IMR-90 (cell line): ENCODE measurements around the gene KMT2D. TPM values are rescaled to one million over a fixed set of nuclear protein-coding genes. Genes with fewer than 3 reads are reported as not detected.

Experiments
- ATAC-seq: fragments of 200-7000 bp; cut with Tn5 transposase; 2 replicates; pipeline ENCODE4 v1.9.1; 2020; ENCODE audit warnings: low read depth, mild to moderate bottlenecking, moderate library complexity
- BruUV-seq: library from RNA; stranded (reverse); fragments of 400-500 nt; replicated peaks from 2 replicates; lab custom pipeline; 2021; lab: Mats Ljungman, UMichigan
- CTCF ChIA-PET: fragments of 300-600 bp; formaldehyde crosslinking; extraction: SDS; loops from one replicate; lab custom pipeline; 2021; ENCODE audit warnings: antibody characterized with exemption; lab: Yijun Ruan, JAX
- POLR2A ChIA-PET: fragments of 300-600 bp; sonication (Branson Sonifier 250); formaldehyde crosslinking; loops from one replicate; lab custom pipeline; 2022; ENCODE audit warnings: antibody characterized with exemption; ENCODE audit not compliant: unreplicated experiment; lab: Charles Lee
- DNase-seq: peaks from one replicate; pipeline ENCODE4 v3.0.0; 2013
- H2AFZ ChIP-seq: replicated peaks from 2 replicates; pipeline ENCODE3; 2013; ENCODE audit warnings: low read length, mild to moderate bottlenecking; ENCODE audit not compliant: poor library complexity
- H2AK5ac ChIP-seq: 2 replicates; pipeline ENCODE4 v1.6.1; 2013; ENCODE audit warnings: low read depth, low read length, inconsistent platforms
- H2AK9ac ChIP-seq: replicated peaks from 2 replicates; pipeline ENCODE3; 2013; ENCODE audit warnings: mild to moderate bottlenecking, low read depth, low read length, moderate library complexity; ENCODE audit not compliant: poor library complexity
- H2BK120ac ChIP-seq: 2 replicates; pipeline ENCODE4 v1.6.1; 2013; ENCODE audit warnings: low read depth, low read length, inconsistent platforms
- H2BK15ac ChIP-seq: 3 replicates; pipeline ENCODE4 v1.6.1; 2013; ENCODE audit warnings: low read depth, low read length, inconsistent platforms
- H2BK20ac ChIP-seq: 2 replicates; pipeline ENCODE4 v1.6.1; 2013; ENCODE audit warnings: low read depth, mild to moderate bottlenecking, inconsistent platforms, low read length, moderate library complexity
- H2BK5ac ChIP-seq: 2 replicates; pipeline ENCODE4 v1.6.1; 2013; ENCODE audit warnings: mild to moderate bottlenecking, low read depth, low read length, inconsistent platforms; ENCODE audit not compliant: poor library complexity, severe bottlenecking
- H3K14ac ChIP-seq: replicated peaks from 2 replicates; pipeline ENCODE4 v1.6.1; 2013; ENCODE audit warnings: low read depth, low read length, inconsistent platforms
- H3K18ac ChIP-seq: 2 replicates; pipeline ENCODE4 v1.6.1; 2013; ENCODE audit warnings: low read depth, low read length, control low read depth
- H3K23ac ChIP-seq: 2 replicates; pipeline ENCODE4 v1.6.1; 2013; ENCODE audit warnings: low read depth, low read length, inconsistent platforms
- H3K27ac ChIP-seq: 2 replicates; pipeline ENCODE4 v1.5.1; 2013; ENCODE audit warnings: mild to moderate bottlenecking, control low read depth, low read length; ENCODE audit not compliant: insufficient read depth
- H3K27me3 ChIP-seq: 2 replicates; pipeline ENCODE4 v1.6.1; 2013; ENCODE audit warnings: low read length; ENCODE audit not compliant: control insufficient read depth, insufficient read depth
- H3K36me3 ChIP-seq: 2 replicates; pipeline ENCODE4 v1.6.1; 2013; ENCODE audit warnings: low read length, mixed read lengths; ENCODE audit not compliant: control insufficient read depth, insufficient read depth
- H3K4ac ChIP-seq: 2 replicates; pipeline ENCODE4 v1.6.1; 2013; ENCODE audit warnings: low read depth, low read length, inconsistent platforms
- H3K4me1 ChIP-seq: 2 replicates; pipeline ENCODE4 v1.6.1; 2013; ENCODE audit warnings: low read length, mixed read lengths; ENCODE audit not compliant: control insufficient read depth, insufficient read depth
- H3K4me2 ChIP-seq: 2 replicates; pipeline ENCODE4 v1.6.1; 2013; ENCODE audit warnings: low read depth, mild to moderate bottlenecking, control low read depth, low read length, moderate library complexity
- H3K4me3 ChIP-seq: 2 replicates; pipeline ENCODE4 v1.5.1; 2013; ENCODE audit warnings: low read depth, mild to moderate bottlenecking, control low read depth, low read length, moderate library complexity; ENCODE audit not compliant: insufficient read depth
- H3K56ac ChIP-seq: 2 replicates; pipeline ENCODE4 v1.6.1; 2013; ENCODE audit warnings: low read length, inconsistent platforms; ENCODE audit not compliant: insufficient read depth; ENCODE audit errors: extremely low read depth
- H3K79me1 ChIP-seq, 2 experiments: 2 replicates each; pipeline ENCODE4 v1.6.1; 2013; ENCODE audit warnings: low read length in 2 of 2, inconsistent platforms in 1 of 2, low read depth in 1 of 2
- H3K9ac ChIP-seq: 2 replicates; pipeline ENCODE4 v1.6.1; 2013; ENCODE audit warnings: low read depth, low read length, control low read depth
- H3K9me1 ChIP-seq: 2 replicates; pipeline ENCODE4 v1.6.1; 2013; ENCODE audit warnings: low read length, inconsistent platforms; ENCODE audit not compliant: insufficient read depth
- H3K9me3 ChIP-seq: 2 replicates; pipeline ENCODE4 v1.6.1; 2013; ENCODE audit warnings: low read length; ENCODE audit not compliant: control insufficient read depth, insufficient read depth
- H4K20me1 ChIP-seq: 2 replicates; pipeline ENCODE4 v1.6.1; 2013; ENCODE audit warnings: low read length, inconsistent platforms; ENCODE audit not compliant: insufficient read depth
- H4K5ac ChIP-seq: 2 replicates; pipeline ENCODE4 v1.6.1; 2013; ENCODE audit warnings: mild to moderate bottlenecking, low read depth, low read length, control low read depth
- H4K8ac ChIP-seq, 2 experiments: 2 replicates each; pipeline ENCODE4 v1.6.1; 2013; ENCODE audit warnings: low read depth in 2 of 2, low read length in 2 of 2, control low read depth in 1 of 2, inconsistent platforms in 1 of 2
- H4K91ac ChIP-seq: 2 replicates; pipeline ENCODE4 v1.6.1; 2013; ENCODE audit warnings: low read depth, low read length, inconsistent platforms; ENCODE audit not compliant: insufficient read depth
- BHLHE40 ChIP-seq: fragments of 150-350 bp; IDR thresholded peaks from 2 replicates; pipeline ENCODE4 v1.6.1; 2016; ENCODE audit warnings: mild to moderate bottlenecking, low read depth, low read length
- CHD1 ChIP-seq: IDR thresholded peaks from 2 replicates; pipeline ENCODE4 v1.6.1; 2012; ENCODE audit warnings: low read depth, low read length, improper control_type of control experiment
- MAZ ChIP-seq: IDR thresholded peaks from 2 replicates; pipeline ENCODE4 v1.6.1; 2012; ENCODE audit warnings: low read depth, mild to moderate bottlenecking, low read length, improper control_type of control experiment, moderate library complexity, borderline replicate concordance
- NFE2L2 ChIP-seq: fragments of 150-350 bp; IDR thresholded peaks from 2 replicates; pipeline ENCODE4 v1.6.1; 2016; ENCODE audit warnings: low read depth, mild to moderate bottlenecking, low read length
- RAD21 ChIP-seq: IDR thresholded peaks from 2 replicates; pipeline ENCODE4 v1.6.1; 2012; ENCODE audit warnings: low read length, improper control_type of control experiment
- RCOR1 ChIP-seq: IDR thresholded peaks from 2 replicates; pipeline ENCODE4 v1.6.1; 2012; ENCODE audit warnings: mild to moderate bottlenecking, low read length, improper control_type of control experiment; ENCODE audit not compliant: insufficient replicate concordance
- SMC3 ChIP-seq: fragments of 150-350 bp; IDR thresholded peaks from 2 replicates; pipeline ENCODE4 v1.6.1; 2016; ENCODE audit warnings: low read depth, mild to moderate bottlenecking, antibody characterized with exemption, low read length, moderate library complexity
- USF2 ChIP-seq: fragments of 150-350 bp; IDR thresholded peaks from 2 replicates; pipeline ENCODE4 v1.6.1; 2017; ENCODE audit warnings: mild to moderate bottlenecking, antibody characterized with exemption, low read length, low read depth
- WGBS, 2 experiments: methylation state at CpG; one replicate each; pipeline versions ENCODE4 v1.1.5 to v1.1.7; 2013; ENCODE audit warnings: missing lambda C conversion rate in 2 of 2; ENCODE audit not compliant: insufficient read length in 1 of 2; ENCODE audit errors: extremely low coverage in 2 of 2; 5-methylcytosine and 5-hydroxymethylcytosine counted together
- dilution Hi-C: fragments of 300-500 bp; cut with HindIII; formaldehyde crosslinking; loops from one replicate; pipeline ENCODE4 v1.14.3; 2018; ENCODE audit warnings: low sequenced_read_pairs; ENCODE audit not compliant: unreplicated experiment
- in situ Hi-C: fragments of 300-500 bp; cut with MboI; formaldehyde crosslinking; loops from 3 replicates; pipeline ENCODE4 v1.14.3; 2019; ENCODE audit warnings: low sequenced_read_pairs, inconsistent platforms, mixed read lengths
- intact Hi-C: fragments of 100-400 bp; cut with micrococcal nuclease; formaldehyde crosslinking; loops from 2 replicates; pipeline ENCODE4 v1.10.0; 2022
- polyA plus RNA-seq, 3 experiments: library from polyadenylated mRNA; depleted of rRNA; stranded (reverse); fragments of >200 nt; gene quantifications; 2 replicates each; pipeline ENCODE4 v1.2.3, GENCODE V29; 2012; ENCODE audit warnings: low replicate concordance in 1 of 3
- total RNA-seq: library from RNA; depleted of rRNA; stranded (reverse); fragments of >200 nt; gene quantifications from 2 replicates; pipeline ENCODE4 v1.2.3, GENCODE V29; 2012
- TF ChIP-seq, protein P1 (sequence below): fragments of 150-350 bp; IDR thresholded peaks from 2 replicates; pipeline ENCODE4 v1.6.1; 2016; ENCODE audit warnings: low read depth, mild to moderate bottlenecking, low read length, moderate library complexity, borderline replicate concordance
- TF ChIP-seq, protein P2 (sequence below): conservative IDR thresholded peaks from 2 replicates; pipeline ENCODE4 v1.5.1; 2012; ENCODE audit warnings: mild to moderate bottlenecking, low read depth, low read length, improper control_type of control experiment

The KMT2D gene
- total and polyA plus RNA-seq, 2 of the 4 experiments (the other 2 are of a cell fraction) = 6.6 to 25.2 TPM

DNA sequence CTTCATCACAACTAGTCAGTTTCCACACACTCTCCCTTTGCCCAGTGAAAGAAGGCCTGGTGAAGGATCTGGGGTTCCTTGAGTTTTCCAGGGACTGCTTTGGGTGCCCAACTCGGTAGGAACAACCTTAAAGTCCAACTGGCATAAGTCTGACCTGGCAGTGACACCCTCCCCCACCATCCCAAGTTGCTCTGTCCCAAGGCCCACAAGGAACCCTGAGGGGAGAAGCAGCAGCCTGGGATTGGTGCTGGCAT, 1.6 kb downstream of the KMT2D start (continued):
- TF ChIP-seq NFE2L2 = no peak
- TF ChIP-seq RAD21 = no peak
- TF ChIP-seq BHLHE40 = no peak
- no peak for TF ChIP-seq MAZ

GRCh38 chr12:49058366-49059044, 2.1 kb downstream of the KMT2D start:
- Histone ChIP-seq H4K8ac (no peak overlapping the region; a peak in 1 of 4 replicates), H2AFZ (peak overlapping the region; percentile 44), H3K4ac (peak overlapping the region; percentile 94), H4K91ac (peak overlapping the region; percentile 77; the same call in 1 of the 2 replicates), H3K9me3 (no peaks in the 10 kb centered on the region), H3K56ac (peak overlapping the region; percentile 81; the same call in 1 of the 2 replicates), H3K4me3 (peak overlapping the region; percentile 81), H3K4me2 (peak overlapping the region; percentile 97), H3K79me1 (peaks cover 15 to 70% of the 10 kb centered on the region in 2 experiments; a peak in 3 of 4 replicates), H3K27ac (peak overlapping the region; percentile 98), H3K27me3 (no peaks in the 10 kb centered on the region), H2BK20ac (no peak overlapping the region), H2AK9ac (peak overlapping the region; percentile 98), H2BK120ac (no peak overlapping the region), H3K14ac (peak overlapping the region; percentile 95), H3K9ac (peak overlapping the region; percentile 94), H3K23ac (peak overlapping the region; percentile 81), H2BK15ac (no peak overlapping the region), H3K18ac (no peak overlapping the region; the same call in 1 of the 2 replicates), H3K9me1 (peaks cover 24% of the 10 kb centered on the region), H4K5ac (no peak overlapping the region), H3K4me1 (peaks cover 7% of the 10 kb centered on the region), H3K36me3 (peaks cover 17% of the 10 kb centered on the region), H2BK5ac (peak overlapping the region; percentile 98), H4K20me1 (peaks cover 60% of the 10 kb centered on the region), H2AK5ac (peak overlapping the region; percentile 70)
- ChIA-PET POLR2A (interaction anchor here (1.1 kb wide), 1 partner anchor 72 kb away, joined by 4 read pairs; the partner anchor contains the start of gene TUBA1B), CTCF (no interaction called here)
- dilution Hi-C loops (no loop called here), intact Hi-C loops (no loop called here), in situ Hi-C loops (no loop called here)
- WGBS, 2 experiments = 8% methylated on average over 2 of the region's 5 CpGs; no CpG with 5 or more reads in 1 of the 2 experiments
- DNase-seq (no peak), ATAC-seq (no peak)
- TF ChIP-seq, protein P1, sequence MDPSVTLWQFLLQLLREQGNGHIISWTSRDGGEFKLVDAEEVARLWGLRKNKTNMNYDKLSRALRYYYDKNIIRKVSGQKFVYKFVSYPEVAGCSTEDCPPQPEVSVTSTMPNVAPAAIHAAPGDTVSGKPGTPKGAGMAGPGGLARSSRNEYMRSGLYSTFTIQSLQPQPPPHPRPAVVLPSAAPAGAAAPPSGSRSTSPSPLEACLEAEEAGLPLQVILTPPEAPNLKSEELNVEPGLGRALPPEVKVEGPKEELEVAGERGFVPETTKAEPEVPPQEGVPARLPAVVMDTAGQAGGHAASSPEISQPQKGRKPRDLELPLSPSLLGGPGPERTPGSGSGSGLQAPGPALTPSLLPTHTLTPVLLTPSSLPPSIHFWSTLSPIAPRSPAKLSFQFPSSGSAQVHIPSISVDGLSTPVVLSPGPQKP = no peak
- TF ChIP-seq SMC3 (no peak), USF2 (no peak), NFE2L2 (no peak), BHLHE40 (no peak), RCOR1 (no peak), CHD1 (no peak)
- TF ChIP-seq, protein P2, sequence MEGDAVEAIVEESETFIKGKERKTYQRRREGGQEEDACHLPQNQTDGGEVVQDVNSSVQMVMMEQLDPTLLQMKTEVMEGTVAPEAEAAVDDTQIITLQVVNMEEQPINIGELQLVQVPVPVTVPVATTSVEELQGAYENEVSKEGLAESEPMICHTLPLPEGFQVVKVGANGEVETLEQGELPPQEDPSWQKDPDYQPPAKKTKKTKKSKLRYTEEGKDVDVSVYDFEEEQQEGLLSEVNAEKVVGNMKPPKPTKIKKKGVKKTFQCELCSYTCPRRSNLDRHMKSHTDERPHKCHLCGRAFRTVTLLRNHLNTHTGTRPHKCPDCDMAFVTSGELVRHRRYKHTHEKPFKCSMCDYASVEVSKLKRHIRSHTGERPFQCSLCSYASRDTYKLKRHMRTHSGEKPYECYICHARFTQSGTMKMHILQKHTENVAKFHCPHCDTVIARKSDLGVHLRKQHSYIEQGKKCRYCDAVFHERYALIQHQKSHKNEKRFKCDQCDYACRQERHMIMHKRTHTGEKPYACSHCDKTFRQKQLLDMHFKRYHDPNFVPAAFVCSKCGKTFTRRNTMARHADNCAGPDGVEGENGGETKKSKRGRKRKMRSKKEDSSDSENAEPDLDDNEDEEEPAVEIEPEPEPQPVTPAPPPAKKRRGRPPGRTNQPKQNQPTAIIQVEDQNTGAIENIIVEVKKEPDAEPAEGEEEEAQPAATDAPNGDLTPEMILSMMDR = no peak
- BruUV-seq = no TSS peak
